ENCODE data around the gene CYP4A11.
"Not testable (repeated sequence)": the region's sequence is repeated elsewhere in the genome, so short reads cannot be mapped to it uniquely, and the experiment has no call there.

- TF ChIP-seq POLR2AphosphoS5 (IDR thresholded peaks at IDR 0.05; ENCODE audit: borderline replicate concordance, low read depth, low read length); FOXP2 (optimal IDR thresholded peaks at IDR 0.05; ENCODE audit: control extremely low read depth, extremely low read length, insufficient read depth); EZH2 (IDR thresholded peaks at IDR 0.05): not testable (repeated sequence)
Measured at GRCh38 chr1:46881656-46882055, 59.6 kb downstream of the CYP4A11 start.

Measured in SK-N-MC (cell line).